Endothelial cell of umbilical vein (primary cell): ENCODE data around the gene TPSB2. TPM values are rescaled to one million over a fixed set of nuclear protein-coding genes. Genes with fewer than 3 reads are reported as not detected.
"Not testable (repeated sequence)": the region's sequence is repeated elsewhere in the genome, so short reads cannot be mapped to it uniquely, and the experiment has no call there.

Source experiments
- BruUV-seq: library from RNA; stranded (reverse); fragments of 400-500 nt; replicated peaks from 2 replicates; lab custom pipeline; 2021; lab: Mats Ljungman, UMichigan
- CTCF ChIA-PET: fragments of 300-600, 350-600 bp; sonication (Branson Sonifier 250); formaldehyde crosslinking; loops from one replicate; lab custom pipeline; 2021; ENCODE audit warnings: antibody characterized with exemption, inconsistent platforms; lab: Charles Lee
- POLR2A ChIA-PET: fragments of 300-600, 350-600 bp; sonication (Branson Sonifier 250); formaldehyde crosslinking; loops from one replicate; lab custom pipeline; 2021; ENCODE audit warnings: antibody characterized with exemption, inconsistent platforms; lab: Charles Lee
- DNase-seq: peaks from one replicate; pipeline ENCODE4 v3.0.0-alpha.2; 2011; ENCODE audit warnings: low read depth, low spot score
- FAIRE-seq: peaks from 2 replicates; lab custom pipeline; 2011; peaks lifted over from hg19 to GRCh38; lab: Jason Lieb, UNC
- H2AFZ ChIP-seq: 2 replicates; pipeline ENCODE4 v1.6.0; 2012; ENCODE audit warnings: low read depth, low read length, control low read depth, inconsistent platforms
- H3K27ac ChIP-seq: 2 replicates; pipeline ENCODE4 v1.5.1; 2011; ENCODE audit warnings: low read depth, mild to moderate bottlenecking, control low read depth, low read length, moderate library complexity; ENCODE audit not compliant: insufficient read depth
- H3K27me3 ChIP-seq, 2 experiments: 2 replicates each; pipeline versions ENCODE4 v1.6.0 to v1.6.1; 2011; ENCODE audit warnings: low read length in 2 of 2, mixed read lengths in 1 of 2; ENCODE audit not compliant: control insufficient read depth in 2 of 2, insufficient read depth in 2 of 2
- H3K36me3 ChIP-seq, 2 experiments: 2 replicates in 1 of 2; 3 replicates in 1 of 2; pipeline ENCODE4 v1.5.1; 2011; ENCODE audit warnings: low read length in 2 of 2, mild to moderate bottlenecking in 1 of 2, moderate library complexity in 1 of 2; ENCODE audit not compliant: control insufficient read depth in 2 of 2, insufficient read depth in 2 of 2; ENCODE audit errors: extremely low read depth in 1 of 2
- H3K4me1 ChIP-seq: 3 replicates; pipeline ENCODE4 v1.5.1; 2011; ENCODE audit warnings: mild to moderate bottlenecking, low read length; ENCODE audit not compliant: control insufficient read depth, insufficient read depth; ENCODE audit errors: extremely low read depth
- H3K4me2 ChIP-seq: 2 replicates; pipeline ENCODE4 v1.6.1; 2011; ENCODE audit warnings: low read length, control low read depth, mixed read lengths; ENCODE audit not compliant: insufficient read depth
- H3K4me3 ChIP-seq, 3 experiments: fragments of 200-600 bp in 1 of 3; sonication (generic), shearing (Covaris generic) in 1 of 3; replicated peaks in 1 of 3; 2 replicates each; pipeline ENCODE4 v1.5.1; 2011 to 2016; ENCODE audit warnings: control low read depth in 3 of 3, low read length in 3 of 3, mild to moderate bottlenecking in 2 of 3, inconsistent platforms in 1 of 3, low read depth in 1 of 3, moderate library complexity in 1 of 3; ENCODE audit not compliant: insufficient read depth in 1 of 3
- H3K79me2 ChIP-seq: 2 replicates; pipeline ENCODE4 v1.6.0; 2012; ENCODE audit warnings: low read length, inconsistent platforms; ENCODE audit not compliant: control insufficient read depth, insufficient read depth
- H3K9ac ChIP-seq: replicated peaks from 2 replicates; pipeline ENCODE3; 2011; ENCODE audit warnings: low read length, control low read depth; ENCODE audit not compliant: insufficient read depth; ENCODE audit errors: extremely low read depth
- H3K9me1 ChIP-seq: replicated peaks from 3 replicates; pipeline ENCODE4 v1.6.0; 2011; ENCODE audit warnings: mild to moderate bottlenecking, low read length; ENCODE audit not compliant: control insufficient read depth, insufficient read depth; ENCODE audit errors: extremely low read depth
- H3K9me3 ChIP-seq: replicated peaks from 2 replicates; pipeline ENCODE4 v1.5.1; 2012; ENCODE audit warnings: low read length, inconsistent platforms; ENCODE audit not compliant: control insufficient read depth, insufficient read depth
- H4K20me1 ChIP-seq: replicated peaks from 2 replicates; pipeline ENCODE3; 2011; ENCODE audit warnings: mild to moderate bottlenecking, low read length; ENCODE audit not compliant: control insufficient read depth, insufficient read depth; ENCODE audit errors: extremely low read depth
- GATA2 ChIP-seq: IDR thresholded peaks from 2 replicates; pipeline ENCODE4 v1.7.0; 2011; ENCODE audit warnings: low read depth, mild to moderate bottlenecking, moderate library complexity, mixed read lengths, low read length; ENCODE audit not compliant: insufficient read length, insufficient read depth
- JUN ChIP-seq: IDR thresholded peaks from 2 replicates; pipeline ENCODE4 v1.6.1; 2011; ENCODE audit warnings: borderline replicate concordance, low read depth; ENCODE audit not compliant: insufficient read length, insufficient read depth
- MYC ChIP-seq: IDR thresholded peaks from one replicate; pipeline ENCODE4 v1.6.1; 2011; ENCODE audit warnings: mild to moderate bottlenecking, low read depth, low read length
- dilution Hi-C: fragments of 300-500 bp; cut with MboI; formaldehyde crosslinking; loops from one replicate; pipeline ENCODE4 v1.15.0; 2019; ENCODE audit warnings: low sequenced_read_pairs; ENCODE audit not compliant: extremely low pct_ligation_motif_present
- intact Hi-C: fragments of 100-400 bp; cut with micrococcal nuclease; formaldehyde crosslinking; loops from one replicate; pipeline ENCODE4 v1.10.0; 2022
- polyA plus RNA-seq, 4 experiments: library from polyadenylated mRNA; depleted of rRNA in 3 of 4; stranded (reverse) in 3 of 4; unstranded in 1 of 4; fragments of >200 nt; gene quantifications; 2 replicates each; pipeline versions ENCODE4 v1.2.1 to v1.2.3, GENCODE V29; 2011 to 2012; ENCODE audit warnings: missing spikeins in 1 of 4
- total RNA-seq: library from RNA; stranded (reverse); gene quantifications from 2 replicates; pipeline ENCODE4 v1.2.3, GENCODE V29; 2021
- TF ChIP-seq, protein P1 (sequence below), 2 donors: IDR thresholded peaks; 1 replicate in 1 of 2; 2 replicates in 1 of 2; pipeline ENCODE4 v1.5.1; 2011; ENCODE audit warnings: low read length in 2 of 2, mild to moderate bottlenecking in 2 of 2, moderate library complexity in 2 of 2, control low read depth in 1 of 2, inconsistent platforms in 1 of 2, low read depth in 1 of 2; ENCODE audit not compliant: insufficient read depth in 1 of 2; ENCODE audit errors: extremely low read depth in 1 of 2

TPSB2 gene
- total and polyA plus RNA-seq, 2 donors (not counting 3 experiments of a cell fraction or from before 2014, with no cell fraction given) = not detected

DNA sequence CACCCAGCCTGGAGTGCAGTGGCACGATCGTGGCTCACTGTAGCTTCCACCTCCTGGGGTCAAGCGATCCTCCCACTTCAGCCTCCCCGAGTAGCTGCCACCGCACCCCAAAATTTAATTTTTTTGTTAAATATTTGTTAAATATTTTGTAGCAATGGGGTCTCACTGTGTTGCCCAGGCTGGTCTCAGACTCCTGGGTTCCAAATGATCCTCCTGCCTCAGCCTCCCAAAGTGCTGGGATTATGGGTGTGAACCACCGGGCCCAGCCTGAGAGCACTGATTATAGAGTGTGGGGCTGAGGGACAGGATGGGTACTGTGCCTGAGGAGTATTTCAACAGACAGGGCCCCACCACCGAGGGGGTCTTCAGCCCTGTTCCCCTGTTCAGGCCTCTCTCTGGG is 40.5 kb downstream of the TPSB2 start:
- dilution Hi-C loops = no loop called here
- H4K20me1 ChIP-seq = no peaks in the 10 kb centered on the region
- BruUV-seq = no TSS peak
- CTCF ChIA-PET = no interaction called here
- no peak overlapping the region for H2AFZ ChIP-seq
- H3K36me3 ChIP-seq = no peaks in the 10 kb centered on the region
- no peak overlapping the region for H3K27ac ChIP-seq
- DNase-seq = no peak
- H3K4me2 ChIP-seq = no peak overlapping the region
- no peaks in the 10 kb centered on the region for H3K4me1 ChIP-seq
- H3K9ac ChIP-seq = no peak overlapping the region
- H3K27me3 ChIP-seq = no peaks in the 10 kb centered on the region
- H3K9me1 ChIP-seq = no peaks in the 10 kb centered on the region
- POLR2A ChIA-PET = no interaction called here
- no peaks in the 10 kb centered on the region for H3K79me2 ChIP-seq
- H3K9me3 ChIP-seq = no peaks in the 10 kb centered on the region
- intact Hi-C loops = no loop called here
- TF ChIP-seq GATA2 (no peak), JUN (no peak)
- FAIRE-seq = no peak
- H3K4me3 ChIP-seq = no peak overlapping the region

DNA sequence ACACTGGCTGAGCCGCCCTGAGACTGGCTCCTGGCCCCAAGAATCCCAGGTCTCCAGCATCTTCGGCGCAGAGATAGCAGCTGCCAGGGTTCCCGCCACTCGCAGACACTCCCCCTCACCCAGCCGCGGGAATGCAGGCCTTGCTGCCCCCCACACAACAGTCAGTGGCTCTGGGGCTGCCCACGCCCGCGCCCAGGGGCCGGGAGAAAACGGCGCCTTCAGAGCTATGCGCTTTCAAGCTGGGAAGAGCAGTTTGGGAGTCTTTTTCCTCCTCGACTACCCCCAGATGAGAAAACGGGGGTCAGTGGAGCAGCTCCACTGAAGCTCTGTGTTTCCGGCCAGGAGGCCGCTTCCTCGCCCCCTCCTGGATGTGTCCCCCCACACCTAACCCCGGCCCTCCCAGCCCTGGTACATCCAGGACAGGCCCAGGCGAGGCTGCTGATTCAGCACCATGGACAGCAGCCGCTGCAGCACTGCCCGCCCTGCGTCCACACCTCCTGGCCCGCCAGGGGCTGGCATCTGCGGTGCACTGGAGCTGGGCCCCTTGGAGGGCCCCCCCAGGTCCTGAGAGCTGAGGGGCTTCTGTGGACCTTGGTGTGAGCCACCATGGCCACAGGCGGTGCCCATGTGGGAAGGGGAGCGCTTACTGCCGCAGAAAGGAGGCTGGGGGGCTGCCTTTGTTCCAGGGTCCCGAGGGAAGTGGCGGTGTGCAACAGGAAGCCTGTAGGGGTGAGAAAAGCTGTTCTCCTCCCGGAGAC is 41.4 kb downstream of the TPSB2 start:
- POLR2A ChIA-PET = no interaction called here
- Histone ChIP-seq H3K9me3 (no peaks in the 10 kb centered on the region), H3K4me1 (no peaks in the 10 kb centered on the region), H4K20me1 (no peaks in the 10 kb centered on the region), H3K9me1 (no peaks in the 10 kb centered on the region), H2AFZ (no peak overlapping the region), H3K27ac (no peak overlapping the region), H3K9ac (no peak overlapping the region), H3K4me3 (no peak overlapping the region), H3K4me2 (no peak overlapping the region), H3K79me2 (no peaks in the 10 kb centered on the region), H3K36me3 (no peaks in the 10 kb centered on the region), H3K27me3 (no peaks in the 10 kb centered on the region)
- intact Hi-C loops (no loop called here), dilution Hi-C loops (no loop called here)
- TF ChIP-seq MYC = no peak
- TF ChIP-seq, protein P1, sequence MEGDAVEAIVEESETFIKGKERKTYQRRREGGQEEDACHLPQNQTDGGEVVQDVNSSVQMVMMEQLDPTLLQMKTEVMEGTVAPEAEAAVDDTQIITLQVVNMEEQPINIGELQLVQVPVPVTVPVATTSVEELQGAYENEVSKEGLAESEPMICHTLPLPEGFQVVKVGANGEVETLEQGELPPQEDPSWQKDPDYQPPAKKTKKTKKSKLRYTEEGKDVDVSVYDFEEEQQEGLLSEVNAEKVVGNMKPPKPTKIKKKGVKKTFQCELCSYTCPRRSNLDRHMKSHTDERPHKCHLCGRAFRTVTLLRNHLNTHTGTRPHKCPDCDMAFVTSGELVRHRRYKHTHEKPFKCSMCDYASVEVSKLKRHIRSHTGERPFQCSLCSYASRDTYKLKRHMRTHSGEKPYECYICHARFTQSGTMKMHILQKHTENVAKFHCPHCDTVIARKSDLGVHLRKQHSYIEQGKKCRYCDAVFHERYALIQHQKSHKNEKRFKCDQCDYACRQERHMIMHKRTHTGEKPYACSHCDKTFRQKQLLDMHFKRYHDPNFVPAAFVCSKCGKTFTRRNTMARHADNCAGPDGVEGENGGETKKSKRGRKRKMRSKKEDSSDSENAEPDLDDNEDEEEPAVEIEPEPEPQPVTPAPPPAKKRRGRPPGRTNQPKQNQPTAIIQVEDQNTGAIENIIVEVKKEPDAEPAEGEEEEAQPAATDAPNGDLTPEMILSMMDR (IDR thresholded peaks at IDR 0.05; ENCODE audit: extremely low read depth in 1 of 2, insufficient read depth in 1 of 2, low read depth in 1 of 2, low read length in 2 of 2) = no peak
- CTCF ChIA-PET = no interaction called here
- BruUV-seq = no TSS peak
- FAIRE-seq (no peak), DNase-seq (peak; percentile 20)

DNA sequence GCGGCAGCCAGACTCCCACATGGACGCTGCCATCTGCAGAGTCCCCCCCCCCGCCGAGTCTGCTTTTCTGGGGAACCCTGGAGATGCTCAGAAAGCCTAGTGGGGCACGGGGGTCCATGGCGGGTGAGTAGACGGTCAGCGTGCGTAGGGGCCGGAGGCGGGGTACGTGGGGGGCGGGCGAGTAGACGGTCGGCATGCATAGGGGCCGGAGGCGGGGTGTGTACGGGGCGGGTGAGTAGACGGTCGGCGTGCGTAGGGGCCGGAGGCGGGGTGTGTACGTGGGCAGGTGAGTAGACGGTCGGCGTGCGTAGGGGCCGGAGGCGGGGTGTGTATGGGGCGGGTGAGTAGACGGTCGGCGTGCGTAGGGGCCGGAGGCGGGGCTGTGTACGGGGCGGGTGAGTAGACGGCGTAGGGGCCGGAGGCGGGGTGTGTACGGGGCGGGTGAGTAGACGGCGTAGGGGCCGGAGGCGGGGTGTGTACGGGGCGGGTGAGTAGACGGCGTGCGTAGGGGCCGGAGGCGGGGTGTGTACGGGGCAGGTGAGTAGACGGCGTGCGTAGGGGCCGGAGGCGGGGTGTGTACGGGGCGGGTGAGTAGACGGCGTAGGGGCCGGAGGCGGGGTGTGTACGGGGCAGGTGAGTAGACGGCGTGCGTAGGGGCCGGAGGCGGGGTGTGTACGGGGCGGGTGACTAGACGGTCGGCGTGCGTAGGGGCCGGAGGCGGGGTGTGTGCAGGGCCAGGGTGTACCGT is 44.4 kb downstream of the TPSB2 start:
- dilution Hi-C loops, H3K9ac ChIP-seq, H3K4me1 ChIP-seq, H3K36me3 ChIP-seq, H3K27me3 ChIP-seq, H3K9me3 ChIP-seq, H2AFZ ChIP-seq, H4K20me1 ChIP-seq, DNase-seq, BruUV-seq, H3K79me2 ChIP-seq, H3K27ac ChIP-seq, H3K9me1 ChIP-seq, CTCF ChIA-PET, H3K4me2 ChIP-seq, FAIRE-seq, intact Hi-C loops, POLR2A ChIA-PET, H3K4me3 ChIP-seq: not testable (repeated sequence)
